WTC11 (cell line): ENCODE data around the gene SLC24A4. TPM values are rescaled to one million over a fixed set of nuclear protein-coding genes. Genes with fewer than 3 reads are reported as not detected.
A peak's percentile ranks its signal among the peaks of the same experiment; 100 is the strongest.
"Not testable (repeated sequence)": the region's sequence is repeated elsewhere in the genome, so short reads cannot be mapped to it uniquely, and the experiment has no call there.

Source experiments
- ATAC-seq: fragments of 200-7000 bp; cut with Tn5 transposase; 2 replicates; pipeline ENCODE4 v1.10.0; 2021; ENCODE audit warnings: mild to moderate bottlenecking, moderate library complexity
- CTCF ChIA-PET: fragments of 300-600 bp; sonication (Branson Sonifier 250); formaldehyde crosslinking; loops from one replicate; lab custom pipeline; 2021; ENCODE audit warnings: antibody characterized with exemption; lab: Charles Lee
- POLR2A ChIA-PET: fragments of 350-600 bp; sonication (Branson Sonifier 250); formaldehyde crosslinking; loops from one replicate; lab custom pipeline; 2021; ENCODE audit warnings: antibody characterized with exemption; lab: Charles Lee
- DNase-seq: peaks from one replicate; pipeline ENCODE4 v3.0.0; 2021; ENCODE audit warnings: low spot score
- H3K27ac Mint-ChIP-seq: 2 replicates; pipeline ENCODE4 v1.8.0; 2021; ENCODE audit warnings: mixed read lengths
- H3K27me3 Mint-ChIP-seq: 2 replicates; pipeline ENCODE4 v1.8.0; 2021; ENCODE audit warnings: low read depth, mild to moderate bottlenecking, moderate library complexity, mixed read lengths
- H3K36me3 Mint-ChIP-seq: 2 replicates; pipeline ENCODE4 v1.8.0; 2021; ENCODE audit warnings: mixed read lengths
- H3K4me1 Mint-ChIP-seq: 2 replicates; pipeline ENCODE4 v1.8.0; 2022; ENCODE audit warnings: mixed read lengths
- H3K4me3 Mint-ChIP-seq: 2 replicates; pipeline ENCODE4 v1.8.0; 2021; ENCODE audit warnings: mild to moderate bottlenecking, moderate library complexity, mixed read lengths
- H3K9me3 Mint-ChIP-seq: 2 replicates; pipeline ENCODE4 v1.8.0; 2021; ENCODE audit warnings: mixed read lengths
- CREM ChIP-seq: sonication (generic); formaldehyde crosslinking; IDR thresholded peaks from 2 replicates; pipeline ENCODE4 v1.8.1; 2022; ENCODE audit warnings: mild to moderate bottlenecking, missing genetic modification reagents, moderate library complexity
- ETV6 ChIP-seq: sonication (generic); formaldehyde crosslinking; IDR thresholded peaks from 2 replicates; pipeline ENCODE4 v1.8.1; 2022; ENCODE audit warnings: mild to moderate bottlenecking, missing genetic modification reagents
- NFE2L1 ChIP-seq: sonication (generic); formaldehyde crosslinking; IDR thresholded peaks from 2 replicates; pipeline ENCODE4 v1.8.1; 2023; ENCODE audit warnings: missing genetic modification reagents
- SMAD3 ChIP-seq: sonication (generic); formaldehyde crosslinking; IDR thresholded peaks from 2 replicates; pipeline ENCODE4 v1.8.0; 2022; ENCODE audit warnings: missing genetic modification reagents, mild to moderate bottlenecking, borderline replicate concordance
- SOX15 ChIP-seq: fragments of 250-450 bp; sonication (Bioruptor Pico); IDR thresholded peaks from 2 replicates; pipeline ENCODE4 v1.9.0; 2021; ENCODE audit warnings: mild to moderate bottlenecking
- TCF7 ChIP-seq: sonication (generic); formaldehyde crosslinking; IDR thresholded peaks from 2 replicates; pipeline ENCODE4 v1.8.0; 2022; ENCODE audit warnings: mild to moderate bottlenecking, low read depth, missing genetic modification reagents, moderate library complexity
- TEAD1 ChIP-seq: sonication (generic); formaldehyde crosslinking; IDR thresholded peaks from 2 replicates; pipeline ENCODE4 v1.8.0; 2022; ENCODE audit warnings: mild to moderate bottlenecking, missing genetic modification reagents
- TP53 ChIP-seq: sonication (generic); formaldehyde crosslinking; IDR thresholded peaks from 2 replicates; pipeline ENCODE4 v1.8.1; 2023; ENCODE audit warnings: mild to moderate bottlenecking, missing genetic modification reagents
- ZNF138 ChIP-seq: sonication (generic); formaldehyde crosslinking; conservative IDR thresholded peaks from 2 replicates; pipeline ENCODE4 v1.8.1; 2022; ENCODE audit warnings: mild to moderate bottlenecking, moderate library complexity, missing genetic modification reagents
- ZNF232 ChIP-seq: sonication (generic); formaldehyde crosslinking; IDR thresholded peaks from 2 replicates; pipeline ENCODE4 v1.8.0; 2022; ENCODE audit warnings: mild to moderate bottlenecking, missing genetic modification reagents
- total RNA-seq: library from RNA; stranded (reverse); gene quantifications from 3 replicates; pipeline ENCODE4 v1.2.3, GENCODE V29; 2021
- TF ChIP-seq, protein P1 (sequence below): sonication (generic); formaldehyde crosslinking; IDR thresholded peaks from 2 replicates; pipeline ENCODE4 v1.8.1; 2023; ENCODE audit warnings: mild to moderate bottlenecking, missing genetic modification reagents
- TF ChIP-seq, protein P2 (sequence below): sonication (generic); formaldehyde crosslinking; conservative IDR thresholded peaks from 2 replicates; pipeline ENCODE4 v1.8.1; 2022; ENCODE audit warnings: mild to moderate bottlenecking, missing genetic modification reagents
- TF ChIP-seq, protein P3 (sequence below): sonication (generic); formaldehyde crosslinking; IDR thresholded peaks from 2 replicates; pipeline ENCODE4 v1.8.1; 2023; ENCODE audit warnings: mild to moderate bottlenecking, missing genetic modification reagents, moderate library complexity
- TF ChIP-seq, protein P4 (sequence below): sonication (generic); formaldehyde crosslinking; IDR thresholded peaks from 2 replicates; pipeline ENCODE4 v1.8.1; 2022; ENCODE audit warnings: missing genetic modification reagents, borderline replicate concordance
- TF ChIP-seq, protein P5 (sequence below): fragments of 250-450 bp; sonication (Bioruptor Pico); IDR thresholded peaks from 2 replicates; pipeline ENCODE4 v1.9.0; 2021; ENCODE audit warnings: mild to moderate bottlenecking
- TF ChIP-seq, protein P6 (sequence below): fragments of 250-450 bp; sonication (Bioruptor Pico); IDR thresholded peaks from 2 replicates; pipeline ENCODE4 v1.8.0; 2021; ENCODE audit warnings: mild to moderate bottlenecking

Gene SLC24A4
- total RNA-seq, 1 experiment from 2014 or later: 0.90 TPM

DNA sequence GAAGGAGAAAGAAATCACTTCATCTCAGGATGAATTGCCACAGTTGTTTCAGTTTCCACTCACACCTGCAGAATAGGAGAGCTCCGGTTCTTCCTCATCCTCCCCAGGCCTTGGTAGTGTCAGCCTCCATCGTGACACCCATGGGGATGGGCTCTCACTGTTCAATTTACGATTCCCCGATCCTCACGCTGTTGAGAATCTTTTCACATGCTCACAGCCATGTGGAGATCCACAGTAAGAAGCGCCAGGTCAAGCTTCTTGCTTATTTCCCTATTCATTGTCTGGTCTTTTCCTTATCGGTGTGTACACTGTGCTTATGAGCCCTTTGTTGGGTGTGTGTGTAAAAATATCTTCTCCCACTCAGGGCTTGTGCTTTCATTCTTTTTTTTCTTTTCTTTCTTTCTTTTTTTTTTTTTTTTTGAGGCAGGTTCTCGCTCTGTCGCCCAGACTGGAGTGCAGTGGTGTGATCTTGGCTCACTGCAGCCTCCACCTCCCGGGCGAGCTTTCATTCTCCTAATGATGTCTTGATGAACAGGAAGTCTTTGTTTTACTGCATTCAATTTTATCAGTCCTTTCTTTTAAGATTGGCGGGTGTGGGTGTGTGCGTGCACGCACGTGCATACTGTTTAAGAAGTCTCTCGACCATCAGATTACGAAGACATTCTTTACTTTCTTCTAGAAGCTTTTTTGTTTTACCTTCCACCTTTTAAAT is 212.1 kb downstream of the SLC24A4 start:
- H3K27me3 Mint-ChIP-seq: no peaks in the 10 kb centered on the region

DNA sequence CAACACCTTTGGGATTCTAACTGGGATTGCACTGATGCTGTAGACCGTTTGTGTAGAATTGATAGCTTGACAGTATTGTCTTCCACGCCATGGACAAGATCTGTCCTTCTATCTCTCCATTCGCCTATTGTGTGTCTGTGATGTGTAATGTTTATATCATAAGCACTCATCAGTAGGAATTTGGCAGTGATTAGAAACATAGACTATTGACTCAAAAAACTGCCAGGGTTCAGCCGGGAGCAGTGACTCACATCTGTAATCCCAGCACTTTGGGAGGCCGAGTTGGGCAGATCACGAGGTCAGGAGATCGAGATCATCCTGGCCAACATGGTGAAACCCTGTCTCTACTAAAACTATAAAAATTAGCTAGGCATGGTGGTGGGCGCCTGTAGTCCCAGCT is 213.3 kb downstream of the SLC24A4 start:
- H3K36me3 Mint-ChIP-seq, H3K4me3 Mint-ChIP-seq, CTCF ChIA-PET, H3K27ac Mint-ChIP-seq, DNase-seq, H3K4me1 Mint-ChIP-seq, ATAC-seq, H3K9me3 Mint-ChIP-seq, POLR2A ChIA-PET, H3K27me3 Mint-ChIP-seq: not testable (repeated sequence)

More for the DNA sequence above, 212.1 kb downstream of the SLC24A4 start:
- no peak for DNase-seq
- H3K36me3 Mint-ChIP-seq: no peaks in the 10 kb centered on the region
- TF ChIP-seq, protein P1, sequence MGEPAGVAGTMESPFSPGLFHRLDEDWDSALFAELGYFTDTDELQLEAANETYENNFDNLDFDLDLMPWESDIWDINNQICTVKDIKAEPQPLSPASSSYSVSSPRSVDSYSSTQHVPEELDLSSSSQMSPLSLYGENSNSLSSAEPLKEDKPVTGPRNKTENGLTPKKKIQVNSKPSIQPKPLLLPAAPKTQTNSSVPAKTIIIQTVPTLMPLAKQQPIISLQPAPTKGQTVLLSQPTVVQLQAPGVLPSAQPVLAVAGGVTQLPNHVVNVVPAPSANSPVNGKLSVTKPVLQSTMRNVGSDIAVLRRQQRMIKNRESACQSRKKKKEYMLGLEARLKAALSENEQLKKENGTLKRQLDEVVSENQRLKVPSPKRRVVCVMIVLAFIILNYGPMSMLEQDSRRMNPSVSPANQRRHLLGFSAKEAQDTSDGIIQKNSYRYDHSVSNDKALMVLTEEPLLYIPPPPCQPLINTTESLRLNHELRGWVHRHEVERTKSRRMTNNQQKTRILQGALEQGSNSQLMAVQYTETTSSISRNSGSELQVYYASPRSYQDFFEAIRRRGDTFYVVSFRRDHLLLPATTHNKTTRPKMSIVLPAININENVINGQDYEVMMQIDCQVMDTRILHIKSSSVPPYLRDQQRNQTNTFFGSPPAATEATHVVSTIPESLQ (CRISPR knock-in tag): no peak
- TF ChIP-seq NFE2L1 (CRISPR knock-in tag): no peak
- TF ChIP-seq TP53 (CRISPR knock-in tag): no peak
- no peak for TF ChIP-seq CREM
- TF ChIP-seq, protein P2, sequence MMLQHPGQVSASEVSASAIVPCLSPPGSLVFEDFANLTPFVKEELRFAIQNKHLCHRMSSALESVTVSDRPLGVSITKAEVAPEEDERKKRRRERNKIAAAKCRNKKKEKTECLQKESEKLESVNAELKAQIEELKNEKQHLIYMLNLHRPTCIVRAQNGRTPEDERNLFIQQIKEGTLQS (CRISPR knock-in tag): no peak
- no peak for TF ChIP-seq TEAD1
- H3K4me1 Mint-ChIP-seq: peaks cover 6% of the 10 kb centered on the region
- POLR2A ChIA-PET: no interaction called here
- no peak overlapping the region for H3K27ac Mint-ChIP-seq
- H3K4me3 Mint-ChIP-seq: no peak overlapping the region
- no peaks in the 10 kb centered on the region for H3K9me3 Mint-ChIP-seq
- CTCF ChIA-PET: no interaction called here
- no peak for ATAC-seq

DNA sequence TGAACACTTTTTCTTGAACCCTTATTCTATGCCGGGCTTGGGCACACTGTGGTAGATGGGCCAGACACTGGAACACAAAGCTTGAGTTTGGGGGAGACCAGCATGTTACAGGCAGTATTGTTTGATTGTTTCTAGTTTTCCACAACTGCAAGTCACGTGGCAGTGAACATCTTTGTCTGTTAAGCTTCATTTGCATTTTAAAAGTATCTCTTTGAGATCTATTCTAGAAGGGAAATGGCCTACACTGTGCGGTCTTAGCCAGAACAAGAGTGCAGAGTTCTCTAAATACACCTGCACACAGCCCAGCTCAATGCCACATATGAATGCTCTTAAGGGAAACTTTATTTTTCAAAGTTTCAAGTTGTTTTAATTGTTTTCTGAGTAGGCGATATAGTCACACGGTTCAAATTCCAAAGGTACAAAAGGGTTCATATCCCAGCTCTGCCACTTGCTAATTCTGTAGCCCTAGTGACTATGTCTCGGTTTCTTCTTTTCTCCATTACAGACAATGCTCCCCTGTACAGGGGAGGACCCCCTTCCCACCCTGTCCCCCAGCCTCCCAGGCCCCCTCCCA is 215.5 kb downstream of the SLC24A4 start:
- Mint-ChIP-seq H3K36me3 (no peaks in the 10 kb centered on the region), H3K27me3 (no peaks in the 10 kb centered on the region), H3K4me1 (peaks cover 6% of the 10 kb centered on the region), H3K9me3 (no peaks in the 10 kb centered on the region), H3K4me3 (no peak overlapping the region), H3K27ac (0 out of 2 replicates have a peak overlapping the region, but pooled peaks have one; percentile 14)
- ChIA-PET CTCF (interaction anchor here (0.9 kb wide), 1 partner anchor 148 kb away, joined by 4 read pairs; no protein-coding TSS in a partner anchor), POLR2A (no interaction called here)
- ATAC-seq (no peak), DNase-seq (no peak)
- TF ChIP-seq, protein P3, sequence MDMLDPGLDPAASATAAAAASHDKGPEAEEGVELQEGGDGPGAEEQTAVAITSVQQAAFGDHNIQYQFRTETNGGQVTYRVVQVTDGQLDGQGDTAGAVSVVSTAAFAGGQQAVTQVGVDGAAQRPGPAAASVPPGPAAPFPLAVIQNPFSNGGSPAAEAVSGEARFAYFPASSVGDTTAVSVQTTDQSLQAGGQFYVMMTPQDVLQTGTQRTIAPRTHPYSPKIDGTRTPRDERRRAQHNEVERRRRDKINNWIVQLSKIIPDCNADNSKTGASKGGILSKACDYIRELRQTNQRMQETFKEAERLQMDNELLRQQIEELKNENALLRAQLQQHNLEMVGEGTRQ: peak; percentile 57
- TF ChIP-seq ZNF138 (CRISPR knock-in tag): no peak
- TF ChIP-seq, protein P4, sequence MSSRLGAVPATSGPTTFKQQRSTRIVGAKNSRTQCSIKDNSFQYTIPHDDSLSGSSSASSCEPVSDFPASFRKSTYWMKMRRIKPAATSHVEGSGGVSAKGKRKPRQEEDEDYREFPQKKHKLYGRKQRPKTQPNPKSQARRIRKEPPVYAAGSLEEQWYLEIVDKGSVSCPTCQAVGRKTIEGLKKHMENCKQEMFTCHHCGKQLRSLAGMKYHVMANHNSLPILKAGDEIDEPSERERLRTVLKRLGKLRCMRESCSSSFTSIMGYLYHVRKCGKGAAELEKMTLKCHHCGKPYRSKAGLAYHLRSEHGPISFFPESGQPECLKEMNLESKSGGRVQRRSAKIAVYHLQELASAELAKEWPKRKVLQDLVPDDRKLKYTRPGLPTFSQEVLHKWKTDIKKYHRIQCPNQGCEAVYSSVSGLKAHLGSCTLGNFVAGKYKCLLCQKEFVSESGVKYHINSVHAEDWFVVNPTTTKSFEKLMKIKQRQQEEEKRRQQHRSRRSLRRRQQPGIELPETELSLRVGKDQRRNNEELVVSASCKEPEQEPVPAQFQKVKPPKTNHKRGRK (CRISPR knock-in tag): no peak

DNA sequence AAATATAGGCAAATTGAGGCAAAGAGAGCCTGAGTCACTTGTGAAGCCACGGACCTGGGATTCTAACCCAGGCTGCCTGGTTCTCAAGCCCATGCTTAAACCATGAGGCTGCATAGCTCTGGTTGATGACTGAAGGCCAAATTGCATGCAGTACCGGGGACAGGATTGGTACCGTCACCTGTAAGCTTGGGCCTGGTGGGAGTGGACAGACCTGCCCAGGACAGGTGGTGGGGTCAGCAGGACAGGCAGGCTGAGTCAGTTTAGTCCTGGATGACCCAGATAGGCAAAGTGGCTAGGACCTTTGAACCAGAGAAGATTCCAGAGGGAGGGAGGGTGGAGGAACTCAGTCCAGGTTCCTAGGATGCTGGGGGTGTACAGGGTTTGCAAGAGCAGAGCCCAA is 216.5 kb downstream of the SLC24A4 start:
- H3K27ac Mint-ChIP-seq: no peak overlapping the region
- H3K9me3 Mint-ChIP-seq: no peaks in the 10 kb centered on the region
- ATAC-seq (no peak), DNase-seq (no peak)
- POLR2A ChIA-PET: no interaction called here
- no peaks in the 10 kb centered on the region for H3K36me3 Mint-ChIP-seq
- peaks cover 6% of the 10 kb centered on the region for H3K4me1 Mint-ChIP-seq
- no peaks in the 10 kb centered on the region for H3K27me3 Mint-ChIP-seq
- TF ChIP-seq SOX15 (CRISPR knock-in tag) (no peak), ZNF232 (no peak), ETV6 (CRISPR knock-in tag) (no peak), TCF7 (CRISPR knock-in tag) (no peak), SMAD3 (CRISPR knock-in tag) (no peak), NFE2L1 (CRISPR knock-in tag) (no peak)
- TF ChIP-seq, protein P5, sequence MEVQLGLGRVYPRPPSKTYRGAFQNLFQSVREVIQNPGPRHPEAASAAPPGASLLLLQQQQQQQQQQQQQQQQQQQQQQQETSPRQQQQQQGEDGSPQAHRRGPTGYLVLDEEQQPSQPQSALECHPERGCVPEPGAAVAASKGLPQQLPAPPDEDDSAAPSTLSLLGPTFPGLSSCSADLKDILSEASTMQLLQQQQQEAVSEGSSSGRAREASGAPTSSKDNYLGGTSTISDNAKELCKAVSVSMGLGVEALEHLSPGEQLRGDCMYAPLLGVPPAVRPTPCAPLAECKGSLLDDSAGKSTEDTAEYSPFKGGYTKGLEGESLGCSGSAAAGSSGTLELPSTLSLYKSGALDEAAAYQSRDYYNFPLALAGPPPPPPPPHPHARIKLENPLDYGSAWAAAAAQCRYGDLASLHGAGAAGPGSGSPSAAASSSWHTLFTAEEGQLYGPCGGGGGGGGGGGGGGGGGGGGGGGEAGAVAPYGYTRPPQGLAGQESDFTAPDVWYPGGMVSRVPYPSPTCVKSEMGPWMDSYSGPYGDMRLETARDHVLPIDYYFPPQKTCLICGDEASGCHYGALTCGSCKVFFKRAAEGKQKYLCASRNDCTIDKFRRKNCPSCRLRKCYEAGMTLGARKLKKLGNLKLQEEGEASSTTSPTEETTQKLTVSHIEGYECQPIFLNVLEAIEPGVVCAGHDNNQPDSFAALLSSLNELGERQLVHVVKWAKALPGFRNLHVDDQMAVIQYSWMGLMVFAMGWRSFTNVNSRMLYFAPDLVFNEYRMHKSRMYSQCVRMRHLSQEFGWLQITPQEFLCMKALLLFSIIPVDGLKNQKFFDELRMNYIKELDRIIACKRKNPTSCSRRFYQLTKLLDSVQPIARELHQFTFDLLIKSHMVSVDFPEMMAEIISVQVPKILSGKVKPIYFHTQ (CRISPR knock-in tag): no peak
- TF ChIP-seq, protein P6, sequence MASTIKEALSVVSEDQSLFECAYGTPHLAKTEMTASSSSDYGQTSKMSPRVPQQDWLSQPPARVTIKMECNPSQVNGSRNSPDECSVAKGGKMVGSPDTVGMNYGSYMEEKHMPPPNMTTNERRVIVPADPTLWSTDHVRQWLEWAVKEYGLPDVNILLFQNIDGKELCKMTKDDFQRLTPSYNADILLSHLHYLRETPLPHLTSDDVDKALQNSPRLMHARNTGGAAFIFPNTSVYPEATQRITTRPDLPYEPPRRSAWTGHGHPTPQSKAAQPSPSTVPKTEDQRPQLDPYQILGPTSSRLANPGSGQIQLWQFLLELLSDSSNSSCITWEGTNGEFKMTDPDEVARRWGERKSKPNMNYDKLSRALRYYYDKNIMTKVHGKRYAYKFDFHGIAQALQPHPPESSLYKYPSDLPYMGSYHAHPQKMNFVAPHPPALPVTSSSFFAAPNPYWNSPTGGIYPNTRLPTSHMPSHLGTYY (CRISPR knock-in tag): no peak
- no peak overlapping the region for H3K4me3 Mint-ChIP-seq
- CTCF ChIA-PET: no interaction called here
